Panc1 (cell line): ENCODE results near the gene SHB. TPM values are rescaled to one million over a fixed set of nuclear protein-coding genes. Genes with fewer than 3 reads are reported as not detected.

ENCODE experiments used
- ATAC-seq: fragments of 200-7000 bp; cut with Tn5 transposase; 2 replicates; pipeline ENCODE4 v1.9.1; 2020; ENCODE audit warnings: mild to moderate bottlenecking, moderate library complexity
- BruUV-seq: library from RNA; stranded (reverse); fragments of 400-500 nt; replicated peaks from 2 replicates; lab custom pipeline; 2021; lab: Mats Ljungman, UMichigan
- CTCF ChIA-PET: fragments of 300-600 bp; sonication (Branson Sonifier 250); formaldehyde crosslinking; loops from one replicate; lab custom pipeline; 2022; ENCODE audit warnings: antibody characterized with exemption; lab: Charles Lee
- POLR2A ChIA-PET: fragments of 300-600 bp; sonication (Branson Sonifier 250); formaldehyde crosslinking; loops from one replicate; lab custom pipeline; 2022; ENCODE audit warnings: antibody characterized with exemption; lab: Charles Lee
- DNase-seq: peaks from one replicate; pipeline ENCODE4 v3.0.0-alpha.2; 2010; ENCODE audit warnings: low read depth, low spot score
- H3K27ac ChIP-seq: 2 replicates; pipeline ENCODE4 v1.5.1; 2011; ENCODE audit warnings: mild to moderate bottlenecking, low read length, inconsistent platforms
- H3K27me3 ChIP-seq: fragments of 200-500 bp; sonication (Bioruptor generic); 2 replicates; pipeline ENCODE4 v1.6.0; 2014; ENCODE audit warnings: low read length, inconsistent platforms; ENCODE audit not compliant: control insufficient read depth, insufficient read depth
- H3K36me3 ChIP-seq: fragments of 200-500 bp; sonication (Bioruptor generic); 2 replicates; pipeline ENCODE4 v1.5.1; 2014; ENCODE audit warnings: inconsistent platforms, mild to moderate bottlenecking, low read length, moderate library complexity; ENCODE audit not compliant: control insufficient read depth, insufficient read depth
- H3K4me1 ChIP-seq: 2 replicates; pipeline ENCODE4 v1.5.1; 2011; ENCODE audit warnings: inconsistent platforms, mild to moderate bottlenecking, low read length, moderate library complexity; ENCODE audit not compliant: control insufficient read depth, insufficient read depth
- H3K4me3 ChIP-seq, 2 experiments: 2 replicates each; pipeline ENCODE4 v1.5.1; 2011 to 2012; ENCODE audit warnings: low read depth in 2 of 2, low read length in 2 of 2, mild to moderate bottlenecking in 2 of 2, inconsistent platforms in 1 of 2, moderate library complexity in 1 of 2
- H3K9me3 ChIP-seq: fragments of 200-500 bp; sonication (Bioruptor generic); 2 replicates; pipeline ENCODE4 v1.5.1; 2014; ENCODE audit warnings: low read depth, mild to moderate bottlenecking, inconsistent platforms, low read length, moderate library complexity; ENCODE audit not compliant: control insufficient read depth, insufficient read depth
- POLR2AphosphoS5 ChIP-seq: IDR thresholded peaks from 2 replicates; pipeline ENCODE4 v1.6.1; 2012; ENCODE audit warnings: mild to moderate bottlenecking, low read depth, low read length, moderate library complexity
- SIN3A ChIP-seq: IDR thresholded peaks from 2 replicates; pipeline ENCODE4 v1.6.1; 2012; ENCODE audit warnings: low read depth, mild to moderate bottlenecking, low read length, moderate library complexity, borderline replicate concordance; ENCODE audit not compliant: insufficient read depth
- TCF7L2 ChIP-seq: IDR thresholded peaks from 2 replicates; pipeline ENCODE4 v1.6.1; 2011; ENCODE audit warnings: mild to moderate bottlenecking, low read depth, low read length, inconsistent platforms
- in situ Hi-C: cut with HindIII; loops from 2 replicates; pipeline ENCODE4 v1.10.0; 2016; ENCODE audit warnings: low sequenced_read_pairs, low pct_unique_long_range_greater_than_20kb
- intact Hi-C: fragments of 100-400 bp; cut with micrococcal nuclease; formaldehyde crosslinking; loops from one replicate; pipeline ENCODE4 v1.10.0; 2022; ENCODE audit not compliant: unreplicated experiment
- total RNA-seq: library from RNA; stranded (reverse); gene quantifications from one replicate; pipeline ENCODE4 v1.2.1, GENCODE V29; 2021; ENCODE audit not compliant: unreplicated experiment
- TF ChIP-seq, protein P1 (sequence below): fragments of 450-650 bp; IDR thresholded peaks from 2 replicates; pipeline ENCODE4 v1.5.1; 2017; ENCODE audit warnings: mild to moderate bottlenecking
- TF ChIP-seq, protein P2 (sequence below), 2 experiments: IDR thresholded peaks; 2 replicates each; pipeline ENCODE4 v1.6.1; 2011 to 2012; ENCODE audit warnings: low read depth in 2 of 2, control low read depth in 1 of 2, low read length in 1 of 2, mild to moderate bottlenecking in 1 of 2, moderate library complexity in 1 of 2; ENCODE audit not compliant: insufficient read depth in 1 of 2

SHB gene
- total RNA-seq, 1 experiment from 2014 or later: 59.9 TPM

DNA sequence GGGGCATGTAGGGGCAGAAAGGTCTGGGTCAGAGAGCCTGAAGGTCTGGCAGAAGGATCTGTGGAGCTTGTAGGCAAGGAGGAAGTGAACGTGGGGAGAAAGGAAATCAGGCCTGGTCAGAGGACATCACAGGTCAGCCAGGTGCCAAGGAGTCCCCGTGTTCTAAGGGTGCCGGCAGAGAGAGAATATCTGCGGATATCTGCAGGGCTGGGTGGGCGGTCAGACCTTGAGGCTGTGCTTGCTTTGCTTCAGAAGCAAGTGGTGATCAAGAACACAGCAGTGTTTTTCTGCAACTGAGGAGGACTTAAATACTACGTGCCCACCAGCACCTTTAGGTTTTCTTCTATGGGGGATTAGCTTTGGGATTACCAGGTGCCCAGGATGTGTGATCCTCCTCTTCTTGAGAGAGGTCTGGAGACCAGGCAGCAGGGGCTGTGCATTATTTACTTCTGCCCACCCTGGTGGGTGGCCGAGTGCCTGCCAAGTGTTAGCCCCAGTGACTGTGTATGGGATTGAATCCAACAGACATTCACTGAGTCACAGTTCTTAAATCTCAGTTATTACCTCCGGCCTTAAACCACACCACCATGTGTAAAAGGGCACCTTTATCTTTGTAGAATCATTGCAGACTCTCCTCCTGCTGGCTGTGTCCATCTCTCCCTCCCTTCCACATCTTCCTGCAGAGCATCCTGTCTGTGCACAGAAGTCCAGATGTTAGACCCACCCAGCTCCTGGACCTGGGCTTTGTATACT lies 12.5 kb upstream of the SHB start:
- no peaks in the 10 kb centered on the region for H3K27me3 ChIP-seq
- in situ Hi-C loops (no loop called here), intact Hi-C loops (no loop called here)
- BruUV-seq: no TSS peak
- ChIA-PET POLR2A (no interaction called here), CTCF (no interaction called here)
- DNase-seq (no peak), ATAC-seq (no peak)
- no peaks in the 10 kb centered on the region for H3K4me1 ChIP-seq
- no peaks in the 10 kb centered on the region for H3K9me3 ChIP-seq
- no peak overlapping the region for H3K27ac ChIP-seq
- H3K4me3 ChIP-seq: no peak overlapping the region
- H3K36me3 ChIP-seq: no peaks in the 10 kb centered on the region
- TF ChIP-seq, protein P1, sequence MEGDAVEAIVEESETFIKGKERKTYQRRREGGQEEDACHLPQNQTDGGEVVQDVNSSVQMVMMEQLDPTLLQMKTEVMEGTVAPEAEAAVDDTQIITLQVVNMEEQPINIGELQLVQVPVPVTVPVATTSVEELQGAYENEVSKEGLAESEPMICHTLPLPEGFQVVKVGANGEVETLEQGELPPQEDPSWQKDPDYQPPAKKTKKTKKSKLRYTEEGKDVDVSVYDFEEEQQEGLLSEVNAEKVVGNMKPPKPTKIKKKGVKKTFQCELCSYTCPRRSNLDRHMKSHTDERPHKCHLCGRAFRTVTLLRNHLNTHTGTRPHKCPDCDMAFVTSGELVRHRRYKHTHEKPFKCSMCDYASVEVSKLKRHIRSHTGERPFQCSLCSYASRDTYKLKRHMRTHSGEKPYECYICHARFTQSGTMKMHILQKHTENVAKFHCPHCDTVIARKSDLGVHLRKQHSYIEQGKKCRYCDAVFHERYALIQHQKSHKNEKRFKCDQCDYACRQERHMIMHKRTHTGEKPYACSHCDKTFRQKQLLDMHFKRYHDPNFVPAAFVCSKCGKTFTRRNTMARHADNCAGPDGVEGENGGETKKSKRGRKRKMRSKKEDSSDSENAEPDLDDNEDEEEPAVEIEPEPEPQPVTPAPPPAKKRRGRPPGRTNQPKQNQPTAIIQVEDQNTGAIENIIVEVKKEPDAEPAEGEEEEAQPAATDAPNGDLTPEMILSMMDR: no peak
- TF ChIP-seq TCF7L2 (no peak), SIN3A (no peak), POLR2AphosphoS5 (no peak)
- TF ChIP-seq, protein P2, sequence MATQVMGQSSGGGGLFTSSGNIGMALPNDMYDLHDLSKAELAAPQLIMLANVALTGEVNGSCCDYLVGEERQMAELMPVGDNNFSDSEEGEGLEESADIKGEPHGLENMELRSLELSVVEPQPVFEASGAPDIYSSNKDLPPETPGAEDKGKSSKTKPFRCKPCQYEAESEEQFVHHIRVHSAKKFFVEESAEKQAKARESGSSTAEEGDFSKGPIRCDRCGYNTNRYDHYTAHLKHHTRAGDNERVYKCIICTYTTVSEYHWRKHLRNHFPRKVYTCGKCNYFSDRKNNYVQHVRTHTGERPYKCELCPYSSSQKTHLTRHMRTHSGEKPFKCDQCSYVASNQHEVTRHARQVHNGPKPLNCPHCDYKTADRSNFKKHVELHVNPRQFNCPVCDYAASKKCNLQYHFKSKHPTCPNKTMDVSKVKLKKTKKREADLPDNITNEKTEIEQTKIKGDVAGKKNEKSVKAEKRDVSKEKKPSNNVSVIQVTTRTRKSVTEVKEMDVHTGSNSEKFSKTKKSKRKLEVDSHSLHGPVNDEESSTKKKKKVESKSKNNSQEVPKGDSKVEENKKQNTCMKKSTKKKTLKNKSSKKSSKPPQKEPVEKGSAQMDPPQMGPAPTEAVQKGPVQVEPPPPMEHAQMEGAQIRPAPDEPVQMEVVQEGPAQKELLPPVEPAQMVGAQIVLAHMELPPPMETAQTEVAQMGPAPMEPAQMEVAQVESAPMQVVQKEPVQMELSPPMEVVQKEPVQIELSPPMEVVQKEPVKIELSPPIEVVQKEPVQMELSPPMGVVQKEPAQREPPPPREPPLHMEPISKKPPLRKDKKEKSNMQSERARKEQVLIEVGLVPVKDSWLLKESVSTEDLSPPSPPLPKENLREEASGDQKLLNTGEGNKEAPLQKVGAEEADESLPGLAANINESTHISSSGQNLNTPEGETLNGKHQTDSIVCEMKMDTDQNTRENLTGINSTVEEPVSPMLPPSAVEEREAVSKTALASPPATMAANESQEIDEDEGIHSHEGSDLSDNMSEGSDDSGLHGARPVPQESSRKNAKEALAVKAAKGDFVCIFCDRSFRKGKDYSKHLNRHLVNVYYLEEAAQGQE (IDR thresholded peaks at IDR 0.05; ENCODE audit: insufficient read depth in 1 of 2, low read depth in 2 of 2, low read length in 1 of 2): no peak

DNA sequence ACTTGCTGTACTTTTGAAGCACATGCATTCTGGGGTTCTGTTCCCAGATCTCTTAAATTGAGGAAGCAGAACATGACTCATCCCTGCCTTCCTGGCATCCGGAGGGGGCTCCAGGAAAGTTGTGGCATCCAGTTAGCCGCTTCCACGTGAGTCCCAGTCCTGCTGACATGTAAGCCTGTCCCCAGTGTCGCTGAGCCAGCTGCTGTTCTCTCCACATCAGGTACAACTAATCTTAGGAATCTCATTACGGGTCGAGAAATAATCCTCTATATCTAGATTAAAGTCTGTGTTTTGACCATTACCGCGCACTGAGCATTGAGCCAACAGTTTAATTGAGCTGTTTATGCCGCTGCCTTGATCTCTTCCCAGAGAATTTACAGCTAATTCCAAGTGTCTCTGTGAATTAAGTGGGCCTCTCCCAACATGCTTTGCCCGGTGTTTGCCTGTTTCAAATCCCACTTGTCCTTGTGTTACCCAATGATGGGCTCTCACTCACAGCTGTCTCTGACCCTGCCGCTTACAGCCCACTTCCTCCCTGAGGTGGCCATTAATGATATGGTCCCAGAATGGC lies 10.5 kb upstream of the SHB start:
- no peak for ATAC-seq
- intact Hi-C loops: no loop called here
- BruUV-seq: no TSS peak

More for the DNA sequence above, 10.5 kb upstream of the SHB start:
- in situ Hi-C loops: no loop called here
- no peak for DNase-seq
- Histone ChIP-seq H3K4me3 (no peak overlapping the region), H3K27ac (no peak overlapping the region), H3K9me3 (no peaks in the 10 kb centered on the region), H3K4me1 (no peaks in the 10 kb centered on the region), H3K27me3 (no peaks in the 10 kb centered on the region), H3K36me3 (no peaks in the 10 kb centered on the region)
- TF ChIP-seq, protein P1: no peak
- TF ChIP-seq POLR2AphosphoS5 (no peak), TCF7L2 (no peak), SIN3A (no peak)
- TF ChIP-seq, protein P2 (IDR thresholded peaks at IDR 0.05; ENCODE audit: insufficient read depth in 1 of 2, low read depth in 2 of 2, low read length in 1 of 2): no peak
- ChIA-PET POLR2A (interaction anchor here (0.7 kb wide), 1 partner anchor 14 kb away, joined by 3 read pairs; no protein-coding TSS in a partner anchor), CTCF (no interaction called here)
